Activated CD4-positive, alpha-beta T cell treated with anti-CD3 and anti-CD28 coated beads for 1 hour (primary cell): Measurements from ENCODE around the gene CDC25B.

Source experiments
- DNase-seq: peaks from one replicate; pipeline ENCODE4 v3.0.0-alpha.2; 2020

The CDC25B gene

GRCh38 chr20:3795511-3796468 lies at the start of gene CDC25B:
Gene CDC25B (plus strand): TSS chr20:3796310. CDS start chr20:3796532, 222 bp downstream.
- DNase-seq = peak; percentile 83

GRCh38 chr20:3747471-3747870 lies 48.6 kb upstream of the CDC25B start:
- no peak for DNase-seq

GRCh38 chr20:3748073-3748472 lies 48.0 kb upstream of the CDC25B start:
- DNase-seq = no peak

- no peak for DNase-seq
Observed at GRCh38 chr20:3749087-3749688, 46.9 kb upstream of the CDC25B start.

- no peak for DNase-seq
Observed at GRCh38 chr20:3749689-3750531, 46.2 kb upstream of the CDC25B start.

GRCh38 chr20:3751305-3751674 lies 44.8 kb upstream of the CDC25B start:
- no peak for DNase-seq

GRCh38 chr20:3751675-3752385 lies 44.3 kb upstream of the CDC25B start:
- DNase-seq = peak; percentile 37

- DNase-seq = no peak
Observed at GRCh38 chr20:3752386-3752759, 43.7 kb upstream of the CDC25B start.

GRCh38 chr20:3753098-3753497 lies 43.0 kb upstream of the CDC25B start:
- peak; percentile 34 for DNase-seq

- no peak for DNase-seq
Observed at GRCh38 chr20:3753501-3754275, 42.4 kb upstream of the CDC25B start.

- DNase-seq = no peak
Observed at GRCh38 chr20:3754276-3754630, 41.9 kb upstream of the CDC25B start.

- no peak for DNase-seq
Observed at GRCh38 chr20:3755269-3755668, 40.8 kb upstream of the CDC25B start.

- DNase-seq = no peak
Observed at GRCh38 chr20:3755814-3756480, 40.2 kb upstream of the CDC25B start.

GRCh38 chr20:3757268-3757667 lies 38.8 kb upstream of the CDC25B start:
- DNase-seq = no peak

GRCh38 chr20:3758566-3758965 lies 37.5 kb upstream of the CDC25B start:
- no peak for DNase-seq

GRCh38 chr20:3759316-3759823 lies 36.7 kb upstream of the CDC25B start:
- DNase-seq = no peak

GRCh38 chr20:3759884-3760283 lies 36.2 kb upstream of the CDC25B start:
- DNase-seq = no peak

GRCh38 chr20:3760655-3761348 lies 35.3 kb upstream of the CDC25B start:
- DNase-seq = no peak

- no peak for DNase-seq
Observed at GRCh38 chr20:3763671-3764601, 32.2 kb upstream of the CDC25B start.
